Activated CD8-positive, alpha-beta memory T cell treated with anti-CD3 and anti-CD28 coated beads, Interleukin-2, amount 50 U/mL, for 24 hours (primary cell): ENCODE measurements around the gene SEMA4D.

Source experiments
- DNase-seq: peaks from one replicate; pipeline ENCODE4 v3.0.0-alpha.2; 2020; ENCODE audit errors: extremely low read depth

SEMA4D gene

DNA sequence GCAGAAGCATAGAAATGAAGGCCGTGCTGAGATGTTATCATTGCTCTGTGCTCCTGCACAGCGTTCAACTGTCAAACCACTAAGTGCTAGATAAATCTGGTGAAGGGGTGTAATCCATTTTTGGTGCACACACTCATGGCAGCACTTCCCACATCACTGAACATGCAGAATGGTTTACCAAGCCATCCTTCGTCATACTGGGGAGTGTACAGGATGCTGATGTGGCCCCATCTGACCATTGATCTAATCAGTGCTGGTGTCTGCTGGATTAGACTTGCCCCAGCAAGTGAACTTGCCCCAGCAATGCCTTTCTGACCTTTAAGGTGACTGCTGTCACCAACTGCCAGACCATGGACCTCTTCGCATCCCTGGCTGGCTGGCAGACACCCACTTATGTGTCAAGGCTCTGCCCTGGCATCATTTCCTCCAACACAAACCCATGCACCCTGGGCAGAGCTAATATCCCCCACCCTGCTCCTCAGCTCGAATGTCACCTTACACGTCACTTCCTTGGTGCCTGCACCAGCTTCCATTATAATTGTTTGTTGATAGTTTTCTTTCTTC, 4.2 kb upstream of the SEMA4D start:
- DNase-seq = no peak

DNA sequence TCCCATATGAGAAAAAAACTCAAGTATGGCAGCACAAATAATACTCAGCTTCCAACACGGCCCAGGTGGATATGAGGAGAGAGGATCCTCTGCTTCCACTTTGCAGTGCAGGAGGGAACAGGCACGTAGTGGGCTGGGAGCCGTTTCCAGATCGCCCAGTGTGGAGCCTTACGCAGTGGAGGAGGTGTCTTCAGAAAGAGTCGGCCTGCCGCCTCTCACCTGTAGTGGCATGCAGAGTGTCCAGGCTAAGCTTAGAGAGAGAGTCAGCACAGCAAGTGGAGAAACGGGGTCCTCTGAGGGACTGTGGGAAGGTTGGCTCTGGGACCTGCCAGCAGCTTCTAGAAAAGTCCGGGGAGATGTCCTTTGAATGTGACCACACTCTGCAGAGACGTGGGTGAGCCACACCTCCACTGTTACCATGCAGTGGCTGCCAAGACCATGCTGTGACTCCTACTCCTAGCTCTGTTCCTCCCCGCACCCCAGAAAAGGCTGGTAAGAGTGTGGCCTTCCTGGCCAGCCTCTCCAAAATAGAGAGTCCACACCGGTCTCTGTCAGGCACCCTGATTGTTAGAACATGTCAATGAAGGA, 3.5 kb upstream of the SEMA4D start:
- DNase-seq = no peak

DNA sequence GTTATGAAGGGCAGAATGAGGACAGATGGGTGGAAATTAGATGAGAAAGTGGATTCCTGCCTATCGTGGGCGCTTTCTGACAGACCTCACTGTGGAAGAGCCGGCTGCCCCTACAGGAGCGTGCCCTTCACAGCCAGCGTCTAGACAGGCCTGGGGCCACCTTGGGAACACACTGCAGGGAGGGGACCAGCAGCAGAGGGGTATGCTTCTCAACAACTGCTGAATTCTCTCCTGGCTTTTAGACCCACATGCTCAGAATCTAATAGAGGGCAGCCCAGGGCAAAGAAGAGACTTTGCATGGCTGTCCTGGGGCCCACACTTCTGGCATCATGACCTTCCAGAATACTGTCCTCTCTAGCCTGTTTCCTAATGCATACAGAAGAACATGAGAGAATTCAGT, 2.1 kb upstream of the SEMA4D start:
- DNase-seq = no peak

DNA sequence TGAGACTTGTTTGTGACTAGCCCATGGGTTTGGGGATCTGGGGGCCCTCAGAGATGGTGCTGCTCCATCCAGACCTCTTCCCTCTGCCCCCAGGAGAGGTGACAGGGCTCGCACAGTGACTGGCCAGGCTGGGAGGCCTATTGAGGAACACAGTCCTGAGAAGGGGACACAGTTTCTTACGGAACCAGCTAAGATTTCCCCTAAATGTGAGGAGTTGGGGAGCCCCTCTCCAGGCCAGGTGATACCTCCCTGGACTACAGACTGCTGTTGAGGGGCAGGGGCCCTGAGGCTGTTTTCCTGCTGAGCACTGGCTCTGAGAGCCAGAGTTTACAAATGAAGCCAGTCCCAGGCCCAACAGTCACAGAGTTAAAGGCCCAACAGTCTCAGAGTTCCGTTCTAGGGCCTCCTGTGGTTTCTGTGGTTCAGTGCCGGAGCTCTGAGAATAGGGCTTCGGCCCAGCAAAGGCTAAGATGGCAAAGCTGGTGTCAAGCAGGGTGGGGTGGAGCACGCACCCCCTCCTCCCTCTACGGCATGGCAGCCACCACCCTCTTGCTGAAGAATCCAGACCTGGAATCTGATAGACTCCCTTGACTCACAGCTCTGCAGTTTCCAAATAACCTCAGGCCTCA, 1.1 kb upstream of the SEMA4D start:
- DNase-seq = no peak

DNA sequence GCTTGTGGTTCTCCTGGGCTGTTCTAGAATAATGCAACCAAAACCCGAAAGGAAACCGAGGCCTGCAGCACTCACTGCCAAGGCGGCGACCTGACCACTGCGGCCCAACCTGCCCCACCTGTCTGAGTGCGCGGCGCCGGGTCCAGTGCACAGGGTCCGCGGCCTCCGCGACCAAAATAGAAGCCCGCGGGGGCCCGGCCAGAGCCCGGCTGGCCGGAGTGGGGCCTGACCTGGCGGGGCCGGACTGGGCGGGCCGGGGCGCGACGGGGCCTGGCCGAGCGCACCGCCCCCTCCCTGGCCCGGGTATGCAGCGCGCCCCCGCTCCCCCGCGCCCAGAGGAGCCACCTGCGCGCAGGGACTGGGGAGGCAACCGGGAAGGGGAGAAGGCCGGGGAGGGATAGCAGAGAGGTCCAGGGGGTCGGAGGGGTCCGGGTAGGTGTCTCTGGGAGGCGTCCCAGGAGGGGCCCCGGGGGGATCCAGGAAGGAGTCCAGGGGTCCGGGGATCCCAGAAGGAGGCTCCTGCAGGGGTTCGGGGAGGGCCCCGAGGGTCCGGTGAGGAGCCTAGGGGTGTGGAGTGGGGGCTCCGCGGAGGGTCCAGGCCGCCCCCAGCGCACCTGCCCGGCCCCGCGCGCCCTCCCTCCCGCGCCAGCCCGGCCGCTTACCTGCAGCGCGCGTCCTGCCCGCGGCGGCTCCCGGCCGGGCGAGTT, 503 bp downstream of the SEMA4D start:
- no peak for DNase-seq

DNA sequence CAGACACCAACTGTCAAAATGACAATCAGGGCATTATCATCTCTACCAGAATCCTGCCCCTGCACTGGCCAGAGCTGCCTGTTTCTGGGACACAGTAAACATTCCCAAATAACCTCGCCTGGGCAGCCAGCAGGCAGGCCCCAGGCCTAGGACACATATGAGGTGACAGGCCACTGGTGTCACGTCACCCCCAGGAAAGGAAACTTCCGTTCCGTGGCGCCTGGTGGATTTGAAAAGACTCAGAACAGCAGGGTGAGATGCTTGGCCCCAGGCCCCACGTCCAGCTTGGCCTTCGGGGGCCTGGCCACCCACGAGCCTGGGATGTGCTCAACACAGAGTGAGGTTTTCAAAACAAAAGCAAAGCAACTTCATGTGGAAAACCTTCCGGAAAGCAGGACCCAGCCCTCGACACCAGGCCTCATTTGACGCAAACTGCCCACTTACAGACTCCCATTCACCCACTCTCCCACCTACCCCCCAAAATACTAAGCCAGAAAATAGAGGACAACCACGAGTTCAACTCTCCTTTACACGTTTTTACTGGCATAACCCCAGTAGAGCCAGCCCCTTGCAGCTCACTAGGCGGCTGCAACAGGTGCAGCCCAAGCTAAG, 1.2 kb downstream of the SEMA4D start:
- DNase-seq = no peak

DNA sequence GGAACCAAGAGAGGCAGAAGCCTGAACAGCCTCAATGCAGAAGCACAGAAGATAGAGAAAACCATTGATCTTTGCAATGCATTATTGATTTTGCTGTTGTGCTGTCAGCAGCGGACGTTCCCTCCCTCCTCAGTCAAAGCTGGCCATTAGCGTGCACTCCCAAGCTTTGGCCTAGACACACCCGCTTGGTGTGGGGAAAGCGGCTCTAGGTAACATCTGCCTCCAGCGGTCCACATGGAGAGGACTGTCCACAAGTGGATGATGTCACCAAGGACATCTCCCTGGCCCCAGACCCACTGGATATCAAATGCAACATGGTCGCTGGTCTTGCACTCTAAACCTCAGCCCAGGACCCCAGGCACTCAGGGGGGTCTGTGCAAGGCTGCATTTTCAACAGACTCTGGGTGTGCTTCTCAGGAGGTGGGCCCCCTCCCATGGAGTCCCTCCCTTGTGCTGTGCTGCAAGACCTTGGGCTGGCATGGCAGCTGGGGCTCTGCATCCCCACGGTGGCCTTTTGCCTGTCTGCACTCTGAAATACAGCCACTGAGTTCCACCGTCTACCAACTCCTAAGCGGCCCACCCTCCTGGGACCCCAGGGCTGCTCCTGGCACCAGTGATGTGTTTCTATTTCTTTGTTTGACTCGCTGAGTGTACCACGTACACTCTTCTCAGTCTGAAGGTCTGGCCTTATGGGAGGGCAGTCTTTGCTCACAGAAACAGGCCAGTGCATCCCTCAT, 1.9 kb downstream of the SEMA4D start:
- DNase-seq = no peak

DNA sequence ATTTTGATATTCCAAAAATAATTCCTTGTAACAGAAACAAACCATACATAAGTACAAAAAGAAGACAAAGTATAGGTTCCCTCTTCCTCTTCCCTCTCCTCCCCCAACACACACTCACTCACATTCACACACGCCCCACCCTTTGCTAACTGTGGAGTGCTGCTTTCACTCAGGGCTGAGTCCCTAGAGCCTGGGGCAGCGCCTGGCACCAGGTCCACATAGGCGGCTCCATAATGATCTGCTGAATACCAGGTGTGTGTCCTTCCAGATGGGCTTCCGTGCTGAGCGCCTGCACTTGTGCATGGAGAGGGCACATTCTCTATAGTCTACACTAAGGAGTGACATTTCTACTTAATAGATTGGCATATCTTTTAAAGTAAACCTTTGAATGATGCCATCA, 3.7 kb downstream of the SEMA4D start:
- no peak for DNase-seq

DNA sequence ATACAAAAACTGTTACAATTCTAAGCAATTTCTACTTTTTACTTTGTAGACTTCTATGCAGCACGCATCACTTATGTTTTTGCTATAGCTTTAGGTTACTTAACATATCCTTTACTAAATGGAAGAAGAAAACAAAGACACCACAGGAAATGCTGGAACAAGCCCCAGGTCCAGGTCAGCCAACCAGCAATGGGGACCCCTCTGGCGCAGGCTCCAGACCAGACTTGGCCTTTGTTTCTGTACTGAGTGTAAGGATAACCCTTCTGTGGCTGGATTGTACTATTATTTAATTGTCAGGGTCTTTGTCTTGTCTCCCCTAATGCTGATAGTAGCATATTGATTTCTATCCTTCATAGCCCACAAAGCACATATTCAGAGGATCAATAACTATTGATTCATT, 4.2 kb downstream of the SEMA4D start:
- DNase-seq = no peak

DNA sequence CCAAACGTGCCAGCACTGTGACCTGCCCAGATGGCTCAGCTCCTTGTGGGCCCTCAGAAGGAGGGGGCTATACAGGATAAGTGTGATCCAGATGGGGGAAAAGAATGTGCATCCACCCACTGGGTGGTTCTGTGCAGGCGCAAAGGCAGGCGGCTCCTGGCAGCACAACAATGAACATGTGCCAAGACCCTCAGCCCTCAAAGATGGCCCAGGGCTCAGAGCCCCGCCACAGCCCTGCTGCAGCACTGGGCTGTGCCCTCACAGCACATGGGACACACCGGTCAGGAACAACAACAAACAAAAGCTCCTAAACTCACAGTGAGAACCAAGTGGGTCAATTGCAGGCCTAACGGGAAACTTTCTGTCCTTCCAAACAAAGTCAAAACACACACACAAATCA, 4.7 kb downstream of the SEMA4D start:
- DNase-seq = no peak

DNA sequence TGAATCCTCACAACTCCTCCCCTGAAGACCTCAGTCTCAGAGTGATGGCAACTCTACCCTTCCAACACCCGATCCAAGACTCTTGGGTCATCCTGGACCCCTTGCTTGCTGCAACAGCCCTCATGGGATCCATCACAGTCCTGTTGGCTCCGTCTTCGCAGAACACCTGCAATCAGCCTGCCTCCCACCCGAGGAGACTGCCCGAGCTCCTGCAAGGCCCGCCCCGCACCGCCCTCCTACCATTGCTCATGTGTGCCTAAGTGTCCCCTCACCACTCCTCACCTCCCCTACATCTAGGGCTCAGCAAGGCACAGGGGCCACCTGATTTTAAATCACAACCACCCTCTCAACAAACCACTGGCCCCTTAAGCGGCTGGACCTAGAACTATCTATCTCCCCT, 5.3 kb downstream of the SEMA4D start:
- no peak for DNase-seq

DNA sequence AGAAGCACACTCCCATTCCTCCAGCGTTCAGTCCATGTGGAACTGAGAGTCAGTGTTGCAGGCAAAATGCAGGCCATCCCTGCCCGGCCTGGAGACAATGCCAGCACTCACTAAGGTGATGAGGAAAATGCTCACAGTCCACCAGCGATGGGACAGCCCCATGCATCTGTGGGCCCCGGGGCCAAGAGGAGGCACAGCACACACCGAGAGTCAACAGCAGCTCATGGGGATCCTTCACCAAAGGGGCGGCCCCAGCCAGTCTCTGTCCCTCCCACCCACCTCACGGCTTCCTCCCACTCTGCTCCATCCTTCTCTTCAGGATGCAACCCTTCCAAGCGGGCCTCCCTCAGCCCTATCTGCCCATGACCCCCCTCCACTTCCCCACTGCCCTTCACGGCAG, 6.2 kb downstream of the SEMA4D start:
- DNase-seq = no peak

DNA sequence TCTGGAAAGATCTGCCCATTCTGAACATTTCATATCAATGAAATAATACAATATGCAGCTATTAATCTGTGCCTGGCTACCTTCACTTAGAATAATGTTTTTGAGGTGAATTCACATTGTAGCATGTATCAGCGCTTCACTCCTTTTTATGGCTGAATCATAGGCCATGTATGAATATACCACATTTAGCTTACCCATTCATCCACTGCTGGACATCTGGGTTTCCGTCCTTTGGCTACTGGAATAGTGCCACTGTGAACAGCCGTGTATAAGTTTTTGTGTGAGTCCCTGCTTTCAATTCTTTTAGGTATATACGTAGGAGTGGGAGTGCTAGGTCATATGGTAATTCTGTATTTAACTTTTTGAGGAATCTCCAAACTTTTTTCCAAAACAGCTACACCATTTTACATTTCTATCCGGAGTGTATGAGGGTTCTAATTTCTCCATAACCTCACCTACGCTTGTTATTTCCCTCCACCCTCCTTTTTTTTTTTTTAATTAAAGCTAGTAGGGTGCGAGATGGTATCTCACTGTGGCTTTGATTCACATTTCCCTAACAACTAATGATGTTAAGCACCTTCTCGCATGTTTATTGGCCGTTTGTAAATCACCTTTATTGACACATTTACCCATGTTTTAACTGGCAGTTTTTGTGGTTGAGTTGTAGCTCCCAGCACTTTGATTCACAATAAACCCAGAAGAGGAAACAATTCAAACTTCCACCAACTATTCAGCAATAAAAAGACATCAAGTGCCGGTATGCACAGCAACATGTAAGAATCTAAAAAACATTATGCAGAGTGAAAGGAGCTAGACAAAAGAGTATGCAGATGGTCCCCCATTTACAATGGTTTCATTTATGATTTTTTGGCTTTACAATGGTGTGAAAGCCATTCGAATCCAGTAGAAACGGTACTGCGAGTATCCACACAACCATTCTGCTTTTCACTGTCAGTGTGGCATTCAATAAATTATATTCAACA, 8.1 kb downstream of the SEMA4D start:
- DNase-seq = no peak

DNA sequence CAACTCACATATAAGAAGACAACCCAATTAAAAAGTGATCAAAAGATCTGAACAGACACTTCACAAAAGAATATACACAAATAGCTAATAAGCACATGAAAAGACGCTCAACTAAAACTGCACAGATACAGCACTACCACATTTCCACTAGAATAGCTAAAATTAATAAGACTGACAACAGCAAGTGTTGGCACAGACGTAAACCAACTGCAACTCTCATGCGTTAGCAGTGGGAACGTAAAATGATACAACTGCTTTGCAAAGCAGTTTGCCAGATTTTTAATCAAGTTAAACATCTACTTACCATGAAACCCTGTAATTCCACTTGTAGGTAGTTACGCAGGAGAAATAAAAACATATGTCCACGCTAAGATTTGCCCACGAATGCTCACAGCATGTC, 9.0 kb downstream of the SEMA4D start:
- DNase-seq = no peak

DNA sequence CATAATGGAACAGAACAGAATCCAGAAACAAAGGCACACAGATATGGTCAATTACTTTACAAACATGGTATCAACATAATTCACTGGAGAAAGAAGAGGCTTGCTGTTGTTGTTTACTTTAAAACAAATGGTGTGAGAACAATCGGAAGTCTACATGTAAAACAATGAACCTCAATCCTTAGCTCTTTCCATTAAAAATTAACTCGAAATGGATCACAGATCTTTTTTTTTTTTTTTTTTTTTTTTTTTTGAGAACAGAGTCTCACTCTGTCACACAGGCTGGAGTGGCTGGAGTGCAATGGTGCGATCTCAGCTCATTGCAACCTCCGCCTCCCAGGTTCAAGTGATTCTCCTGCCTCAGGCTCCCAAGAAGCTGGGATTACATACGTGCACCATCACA, 9.8 kb downstream of the SEMA4D start:
- DNase-seq = no peak

DNA sequence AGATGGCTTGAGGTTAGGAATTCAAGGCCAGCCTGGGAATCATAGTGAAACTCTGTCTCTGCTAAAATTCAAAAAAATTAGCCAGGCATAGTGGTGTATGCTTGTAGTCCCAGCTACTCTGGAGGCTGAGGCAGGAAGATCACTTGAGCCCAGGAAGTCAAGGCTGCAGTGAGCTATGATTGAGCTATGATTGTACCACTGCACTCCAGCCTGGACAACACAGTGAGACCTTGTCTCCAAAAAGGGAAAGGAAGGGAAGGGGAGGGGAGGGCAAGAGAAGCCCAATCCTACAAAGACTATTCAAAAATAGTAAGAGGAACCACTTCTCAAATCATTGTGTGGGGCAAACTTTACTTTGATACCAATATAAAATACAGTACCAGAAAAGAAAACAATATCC, 11.2 kb downstream of the SEMA4D start:
- no peak for DNase-seq

DNA sequence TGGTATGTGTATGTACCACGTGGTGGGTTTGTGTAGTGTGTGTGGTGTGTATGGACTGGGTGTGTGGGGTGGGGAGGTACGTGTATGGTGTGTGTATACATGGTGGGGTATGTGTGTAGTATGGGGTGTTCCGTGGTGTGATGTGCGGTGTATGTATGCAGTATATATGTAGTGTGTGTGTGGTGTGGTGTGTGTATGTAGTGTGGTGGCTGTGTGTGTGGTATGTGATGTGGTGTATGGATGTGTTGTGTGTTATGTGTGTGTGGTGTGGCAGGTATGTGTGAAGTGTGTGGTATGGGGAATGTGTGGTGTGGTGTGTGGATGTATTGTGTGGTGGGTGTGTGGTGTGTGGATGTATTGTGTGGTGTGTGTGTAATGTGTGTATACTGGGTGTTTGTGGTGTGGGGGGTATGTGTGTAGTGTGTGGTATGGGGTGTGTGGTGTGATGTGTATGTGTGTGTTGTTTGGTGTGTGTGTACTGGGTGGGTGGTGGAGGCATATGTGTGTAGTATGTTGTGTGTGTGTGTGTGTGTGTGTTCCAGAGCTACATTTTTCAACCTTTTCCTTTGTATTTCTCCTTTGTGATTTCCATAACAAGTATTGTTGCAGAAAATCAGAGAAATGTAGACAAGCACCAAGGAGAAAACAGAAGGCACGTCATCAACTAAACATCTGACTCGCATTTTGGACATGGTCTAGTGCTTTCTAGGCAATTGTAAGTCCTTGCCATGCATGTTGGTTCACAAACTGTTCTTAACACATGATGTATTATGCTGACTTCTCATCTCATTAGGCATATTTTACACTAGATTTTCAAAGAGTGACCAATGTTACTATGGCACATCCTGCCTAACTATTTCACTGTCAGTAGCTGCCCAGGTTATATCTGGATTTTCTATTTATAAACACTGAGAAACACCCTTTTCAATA, 13.2 kb downstream of the SEMA4D start:
- no peak for DNase-seq

DNA sequence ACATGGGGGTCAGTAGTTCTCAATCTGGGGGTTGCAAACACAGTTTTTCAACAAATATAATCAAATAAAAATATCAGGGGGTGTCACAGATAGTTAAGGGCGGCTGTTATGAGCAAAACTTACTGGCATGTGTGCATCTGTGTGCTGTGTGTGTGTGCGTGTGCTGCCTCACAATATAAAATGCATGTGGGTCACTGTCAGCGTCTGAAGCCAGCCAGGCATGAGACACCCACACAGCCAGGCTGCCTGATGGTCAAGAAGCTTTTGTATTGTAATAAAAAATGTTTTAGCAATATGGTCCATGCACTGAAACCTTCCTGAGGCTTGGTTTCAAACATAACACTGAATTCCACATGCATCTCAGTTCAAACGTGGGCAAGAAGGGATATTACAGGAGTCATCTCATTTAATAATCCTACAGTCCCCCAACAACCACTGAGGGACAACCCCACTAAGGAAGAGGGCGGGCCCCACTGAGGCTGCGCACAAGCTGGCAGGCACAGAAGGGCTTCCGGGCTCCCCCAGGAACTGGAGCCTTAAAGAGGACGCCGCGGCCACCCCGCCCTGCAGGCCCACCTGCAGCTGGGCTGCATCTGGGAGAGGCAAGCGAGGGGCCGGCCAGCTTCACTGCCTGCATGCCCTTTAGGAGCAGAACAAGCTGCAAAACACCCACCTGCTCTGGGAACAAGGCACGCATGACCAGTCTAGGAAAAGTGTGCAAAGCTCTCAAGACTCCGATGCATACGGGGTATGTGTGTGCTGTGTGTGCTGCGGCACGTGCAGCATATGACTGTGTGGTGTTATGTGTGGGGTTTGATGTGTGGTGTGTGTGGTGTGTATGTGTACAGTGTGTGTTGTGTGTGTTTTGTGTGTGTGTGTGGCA, 14.1 kb downstream of the SEMA4D start:
- no peak for DNase-seq

DNA sequence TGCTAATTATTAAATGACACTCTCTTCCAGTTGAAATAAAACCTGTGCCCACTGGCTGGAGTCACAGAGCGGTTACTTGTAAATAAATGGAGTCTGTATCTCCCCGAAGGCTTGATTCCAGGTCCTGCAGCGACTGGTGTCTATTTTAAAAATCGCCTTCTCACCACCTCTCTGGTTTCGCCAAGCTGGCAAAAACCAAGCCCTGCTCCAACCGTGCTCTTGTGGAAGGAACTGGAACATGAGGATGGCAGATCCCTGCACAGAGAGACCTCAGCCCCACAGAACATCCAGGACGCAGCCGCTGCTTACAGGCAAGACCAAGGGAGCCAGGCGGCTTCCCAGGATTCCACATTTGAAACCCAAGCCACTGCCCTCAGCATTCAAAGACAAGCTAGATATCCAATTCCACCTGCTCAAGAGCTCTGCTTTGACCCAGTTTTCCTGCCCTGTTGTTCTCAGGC, 15.0 kb downstream of the SEMA4D start:
- DNase-seq = no peak
